Endothelial cell of umbilical vein (primary cell): Measurements from ENCODE around the gene IRF8.

Experiments
- CTCF ChIP-seq, 2 donors: IDR thresholded peaks; 1 replicate in 1 of 2; 2 replicates in 1 of 2; pipeline ENCODE4 v1.5.1; 2011; ENCODE audit warnings: low read length in 2 of 2, mild to moderate bottlenecking in 2 of 2, moderate library complexity in 2 of 2, control low read depth in 1 of 2, inconsistent platforms in 1 of 2, low read depth in 1 of 2; ENCODE audit not compliant: insufficient read depth in 1 of 2; ENCODE audit errors: extremely low read depth in 1 of 2
- EZH2 ChIP-seq: IDR thresholded peaks from 2 replicates; pipeline ENCODE4 v1.6.1; 2012; ENCODE audit warnings: borderline replicate concordance, low read depth, mild to moderate bottlenecking, moderate library complexity, low read length, inconsistent platforms; ENCODE audit not compliant: severe bottlenecking
- FOS ChIP-seq: IDR thresholded peaks from 2 replicates; pipeline ENCODE4 v1.6.1; 2011; ENCODE audit warnings: mild to moderate bottlenecking, low read length, moderate library complexity, borderline replicate concordance; ENCODE audit not compliant: insufficient read depth
- JUN ChIP-seq: IDR thresholded peaks from 2 replicates; pipeline ENCODE4 v1.6.1; 2011; ENCODE audit warnings: borderline replicate concordance, low read depth; ENCODE audit not compliant: insufficient read length, insufficient read depth
- MYC ChIP-seq: IDR thresholded peaks from one replicate; pipeline ENCODE4 v1.6.1; 2011; ENCODE audit warnings: mild to moderate bottlenecking, low read depth, low read length
- POLR2A ChIP-seq: IDR thresholded peaks from 2 replicates; pipeline ENCODE4 v1.6.1; 2012; ENCODE audit warnings: low read depth, mild to moderate bottlenecking, control low read depth, low read length
- POLR2AphosphoS5 ChIP-seq: IDR thresholded peaks from 2 replicates; pipeline ENCODE4 v1.6.1; 2012; ENCODE audit warnings: low read depth, mild to moderate bottlenecking, control low read depth, low read length, moderate library complexity; ENCODE audit not compliant: insufficient read depth

- TF ChIP-seq POLR2A (no peak), CTCF (IDR thresholded peaks at IDR 0.05; ENCODE audit: extremely low read depth in 1 of 2, insufficient read depth in 1 of 2, low read depth in 1 of 2, low read length in 2 of 2) (no peak), POLR2AphosphoS5 (no peak), EZH2 (no peak), FOS (no peak), JUN (no peak), MYC (no peak)
Observed at GRCh38 chr16:85910854-85911247, 11.9 kb downstream of the IRF8 start.
